Regular cardiac myocyte (primary cell): ENCODE data around the gene PLA1A. TPM values are rescaled to one million over a fixed set of nuclear protein-coding genes. Genes with fewer than 3 reads are reported as not detected.

Experiments
- total RNA-seq: library from RNA; depleted of rRNA; stranded (reverse); fragments of >200 nt; gene quantifications from 2 replicates; pipeline ENCODE4 v1.2.3, GENCODE V29; 2014

PLA1A gene
- total RNA-seq: not detected in 2 replicates

GRCh38 chr3:119597548-119598288 is at the start of gene PLA1A:
TSS of gene PLA1A (plus strand) at chr3:119597885. CDS start at chr3:119597914, 29 bp downstream.

GRCh38 chr3:119559441-119559963 is 38.2 kb upstream of the PLA1A start, which contains the start of gene CD80:
TSS of gene CD80 (minus strand) at chr3:119559614. CDS start at chr3:119557728, 1,886 bp downstream.

GRCh38 chr3:119579366-119580066 is 18.2 kb upstream of the PLA1A start, which contains the start of gene ADPRH:
TSS of gene ADPRH (plus strand) at chr3:119579492. CDS start at chr3:119582170, 2,678 bp downstream.

DNA sequence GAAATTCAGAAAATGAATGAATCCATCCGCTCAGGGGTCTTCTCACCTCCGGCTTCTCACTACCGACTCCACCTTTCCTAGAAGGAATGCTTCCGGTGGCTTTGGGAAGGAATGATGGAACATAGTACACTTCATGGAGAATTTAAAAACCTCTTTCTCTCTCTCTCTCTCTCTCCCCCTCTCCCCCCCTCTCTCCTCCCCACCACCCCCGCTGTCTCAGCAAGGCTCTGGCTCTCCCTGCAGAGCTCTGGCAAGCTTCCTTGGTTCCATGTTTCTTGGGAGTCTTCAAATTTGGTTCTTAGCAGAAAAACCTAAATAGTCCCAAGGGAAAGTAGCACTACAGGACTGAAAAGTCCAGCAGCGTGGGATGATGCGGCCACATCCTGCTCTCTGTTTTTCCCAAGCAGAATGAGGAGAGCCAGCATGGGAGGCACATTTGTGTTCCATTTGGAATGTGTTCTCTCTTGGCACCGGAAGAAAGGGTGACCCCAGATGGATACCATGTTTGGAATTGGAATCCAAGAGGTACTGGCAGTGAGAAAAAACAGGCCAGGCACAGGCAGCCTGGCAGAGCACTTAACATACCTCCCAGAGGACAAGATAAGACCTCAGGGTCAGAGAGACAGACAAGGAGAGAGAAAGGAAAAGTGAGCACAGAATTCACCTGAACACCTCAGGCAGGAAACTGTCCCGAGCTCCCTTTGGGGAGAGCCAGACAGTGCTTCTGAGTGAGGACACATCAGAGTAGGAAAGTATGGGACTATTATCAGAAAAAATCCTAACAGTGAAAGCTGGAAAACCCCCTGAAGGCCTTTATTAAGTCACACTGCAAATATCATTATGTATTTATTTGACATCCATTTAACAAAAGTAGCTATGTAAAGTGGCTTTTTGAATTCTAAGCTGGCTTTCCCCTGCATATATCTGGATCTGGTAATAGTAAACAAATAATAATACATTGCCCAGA is 63.1 kb downstream of the PLA1A start, which contains the start of gene POPDC2:
TSS of gene POPDC2 (minus strand) at position 116 of the 967 bp plus-strand sequence. CDS start 166 bp downstream, outside the sequence.

DNA sequence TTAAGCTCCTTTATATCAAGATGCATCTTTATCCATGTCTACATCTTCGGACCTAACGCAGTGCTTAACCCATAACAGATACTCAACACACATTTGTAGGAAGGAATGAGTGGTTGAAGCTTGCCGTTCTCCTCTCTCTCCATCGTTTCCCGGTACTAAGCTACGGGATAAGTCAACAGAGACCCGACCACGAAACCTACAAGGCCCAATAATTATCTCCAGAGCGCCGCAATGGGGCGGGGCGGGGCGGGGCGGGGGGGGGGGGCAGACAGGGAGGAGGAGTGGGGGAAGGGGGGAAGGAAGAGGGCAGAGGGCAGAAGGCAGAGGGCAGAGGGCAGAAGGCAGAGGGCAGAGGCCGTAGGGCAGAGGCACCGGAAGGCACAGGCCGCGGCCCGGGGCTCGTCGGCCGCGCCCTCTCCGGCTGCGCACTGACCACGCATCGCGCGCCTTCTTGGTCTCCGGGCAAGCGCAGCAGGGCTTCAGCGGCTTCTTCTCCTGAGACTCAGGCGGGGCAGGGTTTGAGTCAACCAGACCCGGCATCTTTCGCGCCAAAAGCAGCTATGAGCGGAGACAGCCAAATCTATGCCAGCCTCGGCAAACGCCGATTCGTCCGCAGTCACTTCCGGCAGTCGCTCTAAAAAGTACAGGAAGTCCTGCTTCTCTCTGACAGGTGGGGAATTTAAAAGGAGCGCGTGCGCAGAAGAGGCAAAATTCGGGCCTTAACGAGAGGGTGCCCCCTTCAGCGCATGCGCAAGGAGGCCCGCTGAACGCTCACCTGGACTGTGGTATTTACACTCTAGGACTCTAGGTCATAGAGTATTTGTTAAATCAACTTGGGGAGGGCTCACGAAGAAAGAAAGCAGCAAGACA is 79.3 kb downstream of the PLA1A start, which contains the start of gene COX17:
TSS of gene COX17 (minus strand) at position 636 of the 870 bp plus-strand sequence. CDS start at position 540, 96 bp downstream.

Other genes with a start within 250 kb of the PLA1A start
- gene TMEM39A, start 134.3 kb upstream of the PLA1A start, total RNA-seq: 39.1 and 50.7 TPM in 2 replicates
- 18.6 and 33.8 TPM in 2 replicates for gene POGLUT1, start 128.9 kb upstream of the PLA1A start, total RNA-seq
- 57.8 and 62.3 TPM in 2 replicates for gene TIMMDC1, start 99.3 kb upstream of the PLA1A start, total RNA-seq
- gene CD80, start 38.3 kb upstream of the PLA1A start, total RNA-seq: 0.19 TPM in 1 of 2 replicates, not detected in the other
- 5.6 and 7.5 TPM in 2 replicates for gene ADPRH, start 18.4 kb upstream of the PLA1A start, total RNA-seq
- 0.56 and 0.58 TPM in 2 replicates for gene POPDC2, start 62.7 kb downstream of the PLA1A start, total RNA-seq
- gene COX17, start 79.5 kb downstream of the PLA1A start, total RNA-seq: 14.9 and 21.3 TPM in 2 replicates
- 0.38 and 0.85 TPM in 2 replicates for gene CFAP91, start 105.1 kb downstream of the PLA1A start, total RNA-seq
- 0.28 TPM in 1 of 2 replicates, not detected in the other for gene NR1I2, start 184.2 kb downstream of the PLA1A start, total RNA-seq